Right lobe of liver (tissue), 4 donors: ENCODE data around the gene ASPRV1.

Experiments
- POLR2A ChIP-seq: fragments of 450-650 bp; IDR thresholded peaks from one replicate; pipeline ENCODE4 v1.6.1; 2017; ENCODE audit warnings: antibody characterized with exemption, mild to moderate bottlenecking
- TF ChIP-seq, protein P1 (sequence below), 4 donors: fragments of 200-600 bp in 3 of 4; fragments of 450-650 bp in 1 of 4; IDR thresholded peaks; one replicate each; pipeline versions ENCODE4 v1.5.1 to v1.8.0; 2016 to 2022; ENCODE audit warnings: antibody characterized with exemption in 4 of 4, mild to moderate bottlenecking in 2 of 4
- donor health status: DM: no; HTN: no; CAD: no.
- donor health status: DM: no; HTN: no; CAD: no.
- donor health status: DM: no; HTN: yes; CAD: no.

DNA sequence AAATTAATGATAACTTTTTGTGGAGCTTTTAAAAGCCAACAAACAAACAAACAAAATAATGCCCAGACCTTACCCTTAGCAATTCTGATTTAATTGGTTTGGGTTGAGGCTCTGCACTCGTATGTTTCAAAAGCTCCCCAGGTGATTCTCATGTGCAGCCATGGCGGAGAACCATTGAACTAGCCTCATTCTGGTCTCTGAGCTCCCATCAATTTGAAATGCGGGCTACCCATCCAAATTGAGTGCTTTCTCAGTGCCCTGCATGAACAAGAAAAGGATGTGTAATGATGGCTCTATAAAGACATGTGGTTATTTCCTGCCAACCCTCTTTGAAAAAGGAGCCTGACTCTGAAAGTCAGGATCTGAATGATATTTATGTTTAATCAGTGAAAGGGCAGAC is 38.3 kb downstream of the ASPRV1 start:
- no peak for TF ChIP-seq POLR2A
- TF ChIP-seq, protein P1, sequence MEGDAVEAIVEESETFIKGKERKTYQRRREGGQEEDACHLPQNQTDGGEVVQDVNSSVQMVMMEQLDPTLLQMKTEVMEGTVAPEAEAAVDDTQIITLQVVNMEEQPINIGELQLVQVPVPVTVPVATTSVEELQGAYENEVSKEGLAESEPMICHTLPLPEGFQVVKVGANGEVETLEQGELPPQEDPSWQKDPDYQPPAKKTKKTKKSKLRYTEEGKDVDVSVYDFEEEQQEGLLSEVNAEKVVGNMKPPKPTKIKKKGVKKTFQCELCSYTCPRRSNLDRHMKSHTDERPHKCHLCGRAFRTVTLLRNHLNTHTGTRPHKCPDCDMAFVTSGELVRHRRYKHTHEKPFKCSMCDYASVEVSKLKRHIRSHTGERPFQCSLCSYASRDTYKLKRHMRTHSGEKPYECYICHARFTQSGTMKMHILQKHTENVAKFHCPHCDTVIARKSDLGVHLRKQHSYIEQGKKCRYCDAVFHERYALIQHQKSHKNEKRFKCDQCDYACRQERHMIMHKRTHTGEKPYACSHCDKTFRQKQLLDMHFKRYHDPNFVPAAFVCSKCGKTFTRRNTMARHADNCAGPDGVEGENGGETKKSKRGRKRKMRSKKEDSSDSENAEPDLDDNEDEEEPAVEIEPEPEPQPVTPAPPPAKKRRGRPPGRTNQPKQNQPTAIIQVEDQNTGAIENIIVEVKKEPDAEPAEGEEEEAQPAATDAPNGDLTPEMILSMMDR (IDR thresholded peaks at IDR 0.05), result no peak
